HG03378 (cell line): ENCODE measurements around the gene ZCCHC2.

Experiments
- ATAC-seq: cut with Tn5 transposase; IDR thresholded peaks from one replicate; pipeline ENCODE4 v1.9.1; 2021; ENCODE audit warnings: mild to moderate bottlenecking, moderate library complexity; ENCODE audit not compliant: unreplicated experiment

Gene ZCCHC2

DNA sequence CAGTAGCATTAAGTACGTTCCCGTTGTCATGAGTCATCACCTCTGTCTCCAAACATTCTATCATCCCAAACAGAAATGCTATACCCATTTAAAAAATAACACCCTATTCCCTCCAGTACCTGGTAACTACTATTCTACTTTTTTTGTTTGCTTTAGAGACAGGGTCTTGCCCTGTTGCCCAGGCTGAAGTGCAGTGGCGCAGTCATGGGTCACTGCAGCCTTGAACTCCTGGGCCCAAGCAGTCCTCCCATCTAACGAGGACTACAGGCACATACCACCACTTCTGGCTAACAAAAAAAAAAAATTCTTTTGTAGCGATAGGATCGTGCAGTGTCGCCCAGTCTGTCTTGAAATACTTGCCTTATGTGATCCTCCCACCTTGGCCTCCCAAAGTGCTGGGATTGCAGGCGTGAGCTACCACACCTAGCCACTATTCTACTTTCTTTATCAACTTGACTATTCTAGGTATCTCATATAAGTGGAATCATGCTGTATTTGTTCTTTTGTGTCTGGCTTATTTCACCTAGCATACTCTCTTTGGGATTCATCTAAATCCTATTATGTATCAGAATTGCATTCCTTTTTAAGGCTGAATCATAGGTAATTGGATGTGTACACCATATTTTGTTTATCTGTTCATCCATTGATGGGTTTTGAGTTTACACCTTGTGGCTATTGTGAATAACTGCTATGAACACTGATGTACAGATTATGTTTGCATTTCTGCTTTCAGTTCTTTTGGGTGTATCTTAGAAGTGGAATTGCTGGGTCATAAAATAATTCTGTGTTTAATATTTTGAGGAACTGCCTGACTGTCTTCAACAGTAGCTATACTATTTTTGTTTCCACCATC, 14.4 kb downstream of the ZCCHC2 start:
- no peak for ATAC-seq

DNA sequence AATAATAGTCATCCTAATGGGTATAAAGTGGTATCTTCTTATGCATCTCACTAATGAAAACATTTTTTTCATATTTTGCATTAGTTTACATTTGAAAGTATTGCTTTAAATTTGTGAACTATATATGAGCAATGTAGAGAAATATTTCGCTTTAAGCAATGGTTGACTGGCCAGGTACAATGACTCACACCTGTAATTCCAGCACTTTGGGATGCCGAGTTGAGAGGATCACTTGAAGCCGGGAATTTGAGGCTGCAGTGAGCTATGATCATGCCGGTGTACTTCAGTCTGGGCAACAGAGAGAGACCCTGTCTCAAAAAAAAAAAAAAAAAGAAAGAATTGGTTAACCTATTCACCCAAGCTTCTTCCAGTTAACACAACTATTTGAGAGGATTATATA, 15.1 kb downstream of the ZCCHC2 start:
- ATAC-seq: no peak

DNA sequence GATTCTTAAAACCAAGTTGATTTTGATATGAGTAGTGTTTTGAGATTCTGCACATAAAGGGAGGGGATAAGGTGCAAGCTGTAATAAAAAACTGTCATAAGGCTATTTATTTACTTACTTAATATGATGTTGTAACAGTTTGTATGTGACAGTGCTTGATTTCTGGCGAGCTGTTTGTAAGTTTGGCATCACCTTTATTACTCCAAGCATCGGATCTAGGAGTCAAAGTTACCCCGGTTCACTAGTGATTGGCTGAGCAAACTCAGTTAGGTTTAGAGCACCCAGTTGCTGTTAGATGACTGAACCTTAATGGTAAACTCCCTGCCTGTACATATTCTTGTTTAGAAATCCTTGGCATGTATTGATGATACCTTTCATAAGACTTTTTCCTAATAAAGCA, 16.1 kb downstream of the ZCCHC2 start:
- ATAC-seq: no peak

DNA sequence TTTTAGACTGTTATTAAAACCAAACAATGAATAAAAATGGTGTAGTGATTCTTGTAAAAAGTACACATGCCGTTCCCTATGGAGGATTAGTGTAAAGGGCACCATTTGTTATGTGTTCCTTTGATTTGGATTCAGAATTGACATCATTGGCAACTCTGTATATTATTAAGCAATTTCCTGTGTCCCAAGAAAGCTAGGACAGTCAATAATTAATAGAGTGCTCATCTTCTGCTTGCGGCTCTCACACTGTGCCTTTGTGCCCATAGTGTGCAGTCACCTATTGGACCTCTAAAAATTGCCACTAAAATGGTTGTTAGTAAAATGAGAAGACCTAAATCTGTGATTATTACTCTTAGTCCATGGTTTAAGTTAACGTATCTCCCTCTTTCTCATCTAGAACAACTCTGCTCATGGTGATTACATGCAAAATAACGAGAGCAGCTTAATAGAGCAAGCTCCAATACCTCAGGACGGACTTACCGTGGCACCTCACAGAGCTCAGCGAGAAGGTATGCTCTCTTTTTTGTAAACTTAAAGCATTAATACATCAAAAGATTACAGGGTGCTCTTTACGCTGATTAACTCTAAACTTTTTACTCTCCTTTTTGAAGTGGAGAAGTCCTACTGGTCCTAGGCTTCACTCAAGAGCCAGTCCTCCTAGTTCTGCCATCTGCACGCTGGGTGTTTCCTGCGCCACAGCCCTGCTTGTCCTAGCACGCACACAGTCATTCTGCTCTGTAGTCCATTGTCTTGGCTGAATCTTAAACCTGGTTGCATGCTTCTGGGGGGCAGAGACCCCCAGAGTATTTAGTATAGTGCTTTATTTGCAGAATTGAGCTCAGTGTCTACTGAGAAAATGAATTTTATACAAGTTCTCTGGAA, 16.7 kb downstream of the ZCCHC2 start:
- ATAC-seq: no peak

DNA sequence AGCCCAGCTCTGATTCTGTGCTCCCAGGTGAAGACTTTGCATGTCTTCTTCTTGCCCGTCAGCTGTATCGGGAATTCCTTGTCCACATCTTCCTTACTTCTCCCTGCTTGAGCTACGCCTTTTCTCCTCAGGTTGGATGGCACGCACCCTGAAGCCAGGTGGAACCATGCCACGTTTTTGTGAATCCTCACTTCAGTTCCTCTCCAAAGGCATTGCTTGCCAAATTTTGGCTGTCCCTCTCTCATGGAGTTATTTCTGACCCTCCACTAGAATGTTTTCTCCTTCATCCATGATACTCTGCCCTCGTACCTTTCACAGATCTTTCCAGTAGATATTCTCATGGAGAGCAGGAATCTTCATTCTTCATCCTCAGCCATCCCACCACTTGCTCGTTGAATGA, 20.2 kb downstream of the ZCCHC2 start:
- no peak for ATAC-seq

DNA sequence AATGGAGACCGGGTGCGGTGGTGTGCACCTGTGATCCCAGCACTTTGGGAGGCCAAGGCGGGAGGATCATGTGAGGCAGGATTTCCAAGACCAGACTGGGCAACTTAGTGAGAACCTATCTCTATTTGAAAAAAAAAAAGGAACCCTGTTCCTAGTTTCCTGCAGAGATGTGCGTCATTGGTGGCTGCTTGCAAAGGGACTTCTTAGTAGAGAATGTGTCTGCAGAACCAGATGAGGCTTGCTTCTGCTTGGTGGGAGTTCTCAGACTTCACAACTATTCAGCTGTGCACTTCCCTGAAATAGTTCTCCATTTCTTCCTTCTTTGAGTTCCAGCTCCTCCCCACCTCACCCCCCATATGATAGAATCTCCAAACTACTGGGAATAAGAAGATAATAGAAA, 22.3 kb downstream of the ZCCHC2 start:
- no peak for ATAC-seq

DNA sequence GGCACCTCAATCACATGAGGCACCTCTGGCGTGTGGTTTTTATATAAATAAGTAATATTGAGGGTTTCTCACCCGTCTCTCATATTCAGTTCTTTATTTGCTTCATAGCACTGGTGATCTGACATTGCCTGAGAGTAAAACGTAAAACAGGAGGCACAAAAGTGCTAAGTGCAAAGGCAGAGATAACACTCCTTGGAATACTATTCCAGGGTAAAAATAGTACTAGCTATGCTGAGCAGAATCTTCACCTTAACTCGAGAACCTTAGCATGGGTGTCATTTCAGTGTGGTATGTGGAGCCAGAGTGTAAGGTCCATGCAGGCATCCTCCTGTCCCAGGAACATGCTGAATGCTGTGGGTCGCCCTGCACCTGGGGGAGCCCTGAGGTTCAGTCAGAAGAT, 26.9 kb downstream of the ZCCHC2 start:
- ATAC-seq: no peak

DNA sequence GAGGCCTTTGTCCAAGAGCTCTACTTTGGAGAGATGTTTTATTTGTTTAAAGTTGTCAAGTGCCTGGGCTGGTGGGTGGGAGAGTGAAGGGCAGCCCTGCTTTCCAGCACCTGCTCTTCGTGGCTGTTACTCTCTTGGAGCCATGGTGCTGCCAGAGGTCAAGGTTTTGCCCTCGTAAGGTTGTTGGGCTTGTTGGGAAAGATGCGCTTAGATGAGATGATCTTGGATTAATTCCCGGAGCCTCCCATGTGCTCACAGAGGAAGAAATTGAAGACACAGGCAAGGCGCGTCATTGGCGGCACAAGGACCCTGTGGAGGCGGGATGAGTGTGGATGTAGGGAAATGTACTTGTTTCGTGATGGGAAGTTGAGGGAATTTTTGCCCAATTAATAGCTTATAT, 27.9 kb downstream of the ZCCHC2 start:
- ATAC-seq: no peak

DNA sequence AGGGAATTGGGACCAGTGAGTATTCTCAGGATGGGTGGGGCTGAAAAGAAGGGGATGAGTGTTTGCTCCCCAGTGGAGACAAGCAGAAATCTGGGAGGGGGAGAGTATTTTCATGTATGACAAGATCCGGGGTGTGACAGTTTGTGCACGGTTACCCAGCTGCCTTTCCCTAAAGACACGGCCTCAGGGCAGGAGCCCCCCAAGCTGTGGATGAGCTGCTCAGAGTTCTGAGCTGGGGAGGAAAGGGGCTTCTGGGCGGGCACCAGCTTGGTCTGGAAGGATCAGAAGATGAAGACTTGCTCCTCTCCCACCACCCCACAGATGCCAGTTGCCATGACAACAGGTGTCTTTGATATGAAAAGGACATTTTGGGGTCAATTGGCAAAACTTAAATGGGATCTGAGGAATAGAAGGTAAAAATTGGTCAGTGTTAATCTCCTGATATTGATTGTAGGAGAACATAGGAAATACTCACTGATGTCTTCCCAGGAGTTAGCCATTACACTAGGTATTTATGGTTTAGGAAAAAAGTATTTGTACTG, 29.2 kb downstream of the ZCCHC2 start:
- no peak for ATAC-seq

DNA sequence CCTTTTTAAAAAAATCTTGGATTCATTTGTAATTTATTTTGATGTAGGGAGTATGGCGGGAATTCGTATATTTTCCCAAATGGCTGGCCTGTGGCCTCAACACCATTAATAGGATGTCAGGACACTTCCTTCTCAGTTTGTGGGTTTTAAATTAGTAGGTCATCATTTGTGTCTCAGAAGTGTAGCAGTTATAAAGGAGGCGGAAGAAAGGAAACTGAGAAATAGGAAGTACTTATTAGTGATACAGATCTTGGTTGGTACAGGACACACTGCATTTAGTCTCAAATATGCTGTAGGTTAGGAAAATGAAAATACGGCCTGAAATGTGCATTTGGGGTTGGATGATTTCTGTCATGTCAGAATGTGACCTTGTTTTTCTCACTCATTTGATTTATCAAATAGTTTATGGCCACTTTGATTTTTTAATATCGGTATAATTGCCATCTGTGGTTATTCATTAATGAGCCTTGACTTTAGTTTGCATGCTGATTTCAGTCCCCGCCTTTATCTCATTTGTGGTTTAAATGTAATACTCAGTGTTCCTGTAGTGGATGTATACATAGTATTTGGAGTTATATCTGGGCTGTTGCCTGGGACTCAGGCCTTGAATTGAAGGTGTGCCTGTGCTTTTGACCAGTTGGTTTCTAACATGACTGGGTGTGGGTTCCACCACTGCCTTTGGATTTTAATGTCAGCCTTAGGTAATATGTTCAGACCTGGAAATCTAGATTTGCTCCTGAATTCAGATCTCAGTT, 31.4 kb downstream of the ZCCHC2 start:
- no peak for ATAC-seq

DNA sequence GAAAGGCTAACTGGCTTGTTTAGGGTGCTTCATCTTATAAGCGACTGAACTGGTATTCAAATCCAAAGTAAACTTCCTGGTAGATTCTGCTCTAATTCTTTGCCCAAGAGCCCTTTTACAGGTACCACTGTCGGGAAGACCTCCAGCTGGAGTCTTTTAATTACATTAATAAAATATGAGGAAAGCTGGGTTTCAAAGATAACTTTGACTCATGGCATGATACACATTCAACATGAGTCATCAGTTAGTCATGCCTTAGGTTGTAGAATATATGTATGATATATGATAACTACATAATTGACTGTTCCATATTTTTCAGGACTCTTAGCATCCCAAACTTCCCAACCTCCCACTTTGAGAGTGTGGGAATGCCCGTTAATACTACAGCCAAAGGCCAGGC, 32.3 kb downstream of the ZCCHC2 start:
- ATAC-seq: no peak

DNA sequence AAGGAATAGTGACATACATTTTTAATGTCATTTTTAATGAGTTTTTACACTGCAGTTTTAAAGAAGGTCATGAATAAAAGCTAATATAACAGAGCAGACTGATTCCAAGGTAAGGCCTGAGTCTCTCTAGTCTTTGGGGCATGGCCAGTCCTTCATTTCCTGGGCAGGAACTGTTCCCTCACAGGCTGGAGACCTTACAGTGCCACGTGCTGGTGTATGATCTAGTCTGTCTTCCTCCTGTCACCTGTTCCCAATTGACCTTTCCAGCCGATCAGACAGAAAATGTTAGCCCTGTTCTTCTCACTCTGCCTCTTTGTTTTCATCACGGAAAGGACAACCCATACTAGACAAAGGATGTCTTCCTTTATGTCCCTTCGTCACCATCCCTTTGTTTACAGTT, 33.6 kb downstream of the ZCCHC2 start:
- no peak for ATAC-seq

DNA sequence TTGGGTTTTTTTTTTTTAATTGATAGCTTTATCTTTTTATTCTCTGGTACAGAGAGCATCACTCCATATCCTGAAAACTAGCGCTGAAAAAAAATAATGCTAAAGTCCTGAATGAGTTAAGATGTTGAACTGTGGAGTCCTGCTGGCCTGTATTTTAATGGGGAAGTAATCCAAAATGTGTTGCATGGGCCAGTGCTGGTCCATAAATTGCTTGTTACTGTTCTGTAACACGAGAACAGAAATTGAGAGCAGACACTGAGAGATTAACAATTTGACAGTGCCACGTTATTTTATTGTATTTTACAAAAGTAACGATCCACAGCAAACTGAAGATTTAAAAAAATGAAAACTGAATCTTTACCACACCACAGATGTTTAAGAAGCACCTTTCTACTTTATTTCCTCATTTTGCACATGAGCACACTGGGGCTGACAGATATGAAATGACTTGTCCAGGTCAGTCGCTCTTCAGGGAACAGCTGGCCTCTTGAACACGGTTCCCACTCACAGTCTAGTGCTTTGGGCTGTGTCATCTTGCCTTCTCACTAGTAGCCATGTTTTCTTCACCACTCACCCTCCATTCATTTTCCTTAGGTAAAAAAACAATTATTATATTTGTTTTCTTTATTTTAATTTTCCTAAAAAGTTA, 35.3 kb downstream of the ZCCHC2 start:
- no peak for ATAC-seq

DNA sequence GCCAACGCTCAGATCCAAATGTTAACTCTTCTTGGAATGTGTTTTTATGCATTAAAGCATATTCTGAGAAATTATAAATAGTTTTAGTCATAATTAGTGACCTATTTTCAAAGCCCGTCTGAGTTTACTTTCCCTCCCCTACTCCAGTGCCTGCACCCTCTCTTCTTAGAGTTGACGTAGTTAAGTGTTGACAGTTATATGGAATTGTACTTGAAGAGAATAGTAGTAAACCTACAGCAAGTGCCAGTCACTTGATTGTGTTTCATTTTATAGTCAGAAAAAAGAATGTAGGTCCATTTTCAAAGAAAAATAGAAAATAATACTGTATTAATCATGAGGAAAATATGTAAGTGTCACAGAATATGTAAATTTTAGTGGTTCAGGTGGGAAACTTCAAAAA, 41.2 kb downstream of the ZCCHC2 start:
- ATAC-seq: no peak

DNA sequence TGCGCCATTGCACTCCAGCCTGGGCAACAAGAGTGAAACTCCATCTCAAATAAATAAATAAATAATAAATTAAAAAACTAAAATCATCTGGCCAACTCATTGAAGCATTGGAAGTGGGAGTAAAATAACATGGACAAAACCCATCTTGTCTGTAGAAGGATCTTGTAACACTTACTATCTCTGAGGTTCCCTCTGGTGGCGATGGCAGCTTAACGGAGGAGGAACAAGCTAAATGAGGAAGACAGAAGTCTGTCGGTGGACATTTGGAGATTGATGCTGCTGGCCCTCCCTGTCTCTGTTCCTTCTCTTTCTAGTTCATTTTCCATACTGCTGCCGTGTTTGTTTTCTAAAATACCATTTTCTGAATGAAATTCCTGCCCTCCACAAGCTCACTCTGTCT, 43.4 kb downstream of the ZCCHC2 start:
- ATAC-seq: no peak

DNA sequence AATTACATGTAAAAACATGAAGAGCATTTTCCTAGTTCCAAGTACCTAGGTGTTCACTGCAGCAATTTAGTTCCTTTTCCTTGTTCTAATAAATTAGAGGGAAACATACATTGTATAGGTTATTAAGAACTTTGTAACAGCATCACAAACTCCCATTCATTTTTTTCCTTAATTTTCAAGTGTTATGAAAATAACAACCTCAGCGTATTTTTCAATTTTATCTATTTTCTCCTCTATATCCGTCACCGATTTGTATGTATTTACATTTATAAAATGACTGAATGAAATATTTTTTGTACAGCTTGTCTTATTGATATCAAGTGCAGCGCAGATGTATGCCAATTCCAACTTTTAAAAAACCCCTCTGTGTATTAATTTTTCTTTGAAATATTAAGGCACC, 44.0 kb downstream of the ZCCHC2 start:
- no peak for ATAC-seq

DNA sequence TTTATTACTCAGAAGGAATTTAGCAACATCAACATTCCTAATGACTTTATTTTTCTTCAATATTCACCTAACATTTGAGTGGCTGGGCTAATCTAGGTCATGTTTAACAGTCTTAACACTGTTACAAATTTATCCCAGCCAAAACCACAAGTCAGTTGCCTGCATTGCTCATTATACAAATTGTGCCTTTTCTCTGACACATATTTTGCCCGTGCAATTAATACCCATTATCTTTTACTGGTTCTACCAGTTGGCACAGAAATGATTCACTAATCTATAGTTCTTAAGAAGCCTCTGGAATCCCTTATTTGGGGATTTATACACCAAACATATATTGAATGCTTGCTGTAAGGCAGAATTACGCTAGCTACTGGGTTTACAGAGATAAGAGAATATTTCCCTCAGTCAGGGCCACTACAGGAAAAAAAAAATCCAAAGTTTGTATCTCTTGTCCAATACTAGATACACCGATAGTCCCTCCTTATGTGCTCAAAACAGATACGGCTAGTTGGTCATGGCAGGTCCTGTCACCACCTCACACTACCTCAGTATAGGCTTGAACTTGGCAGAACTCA, 46.3 kb downstream of the ZCCHC2 start:
- ATAC-seq: no peak

DNA sequence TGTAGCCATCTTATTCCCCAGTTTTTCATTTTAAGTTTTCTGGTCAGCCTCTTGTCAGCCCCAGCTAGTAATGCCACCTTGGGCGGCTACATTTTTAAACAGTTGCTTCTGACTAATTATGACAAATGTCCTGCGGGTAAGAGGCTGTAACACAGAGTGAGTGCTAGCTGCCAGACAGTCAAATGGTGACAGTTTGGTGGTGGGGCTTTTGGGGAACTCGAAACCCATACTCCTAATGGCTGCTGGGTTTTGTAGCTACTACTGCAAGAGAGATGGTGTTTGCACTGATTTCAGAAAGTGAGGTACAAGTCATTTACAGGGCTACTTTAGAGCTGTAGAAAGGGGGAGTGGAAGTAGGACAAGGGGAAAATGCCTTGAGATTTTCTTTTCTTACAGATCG, 48.2 kb downstream of the ZCCHC2 start:
- ATAC-seq: no peak

DNA sequence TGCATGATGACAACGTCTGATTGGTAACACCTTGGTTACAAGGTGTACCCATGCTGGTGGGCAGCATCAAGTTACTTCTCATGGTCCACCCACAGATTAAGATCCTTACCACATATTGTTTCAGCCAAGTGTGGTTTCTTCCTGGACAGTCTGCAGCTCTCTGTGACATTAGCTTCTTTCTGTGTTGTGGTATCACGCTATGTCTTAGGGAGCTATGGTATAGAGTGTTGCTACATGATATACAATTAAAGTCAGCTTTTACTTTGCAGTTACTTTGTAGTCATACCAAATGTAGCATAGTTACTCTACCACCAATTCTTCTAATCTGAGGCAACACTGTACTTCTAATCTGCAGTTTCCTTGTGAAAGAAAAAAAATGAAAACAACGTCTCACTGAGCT, 48.8 kb downstream of the ZCCHC2 start:
- ATAC-seq: no peak

DNA sequence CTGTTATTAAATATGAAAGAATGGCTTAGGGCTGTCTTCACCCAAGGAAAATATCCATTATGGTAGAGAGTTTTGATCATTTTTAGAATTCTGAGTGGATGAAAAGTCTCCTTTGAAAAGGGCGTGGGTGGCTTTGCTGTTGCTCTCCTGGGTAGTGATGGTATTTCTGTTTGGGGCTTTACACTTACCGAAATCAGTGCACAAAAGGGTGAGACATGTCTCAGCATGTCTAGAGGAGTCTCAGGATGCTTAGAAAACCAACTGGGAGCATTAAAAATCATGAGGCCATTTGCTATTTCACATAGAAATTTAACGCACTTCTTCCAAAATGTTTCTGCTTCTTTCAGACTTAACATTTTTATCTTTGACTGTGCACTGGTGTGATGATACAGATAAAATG, 49.6 kb downstream of the ZCCHC2 start:
- ATAC-seq: no peak
